NCI-H2171 treated with DMSO at 0.1 percent for 48 hours (cell line): Measurements from ENCODE around the gene METTL23.

Source experiments
- DNase-seq: peaks from one replicate; lab custom pipeline; 2025; lab: John Stamatoyannopoulos, UW

Gene METTL23

GRCh38 chr17:76772842-76773525 lies 46.3 kb downstream of the METTL23 start:
- DNase-seq, result no peak

DNA sequence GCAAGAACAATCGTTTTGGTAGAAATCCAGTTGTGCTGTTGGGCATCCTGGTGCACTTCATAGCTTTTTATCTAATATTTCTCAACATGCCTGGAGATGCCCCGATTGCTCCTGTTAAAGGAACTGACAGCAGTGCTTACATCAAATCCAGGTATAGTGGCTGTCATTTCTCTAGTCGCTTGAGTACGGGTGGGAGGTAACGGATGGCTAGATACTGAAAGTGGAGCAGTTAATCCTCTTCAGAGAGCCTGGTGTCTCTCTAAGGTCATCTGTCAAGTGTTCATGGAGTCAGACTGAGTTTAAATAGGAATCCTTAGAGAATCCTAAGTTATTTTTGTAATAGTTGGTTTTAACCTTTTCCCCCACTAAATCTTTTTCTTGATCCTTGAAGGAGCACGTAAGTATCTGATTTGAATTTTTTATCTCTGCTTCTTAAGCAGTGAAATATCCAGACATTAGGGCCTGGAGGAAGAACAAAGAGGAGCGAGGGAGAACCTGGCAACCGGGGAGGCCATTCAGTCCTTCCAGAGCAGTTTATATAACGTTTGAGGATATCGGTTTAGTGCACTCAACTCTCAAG lies 48.5 kb downstream of the METTL23 start:
- DNase-seq, result no peak

DNA sequence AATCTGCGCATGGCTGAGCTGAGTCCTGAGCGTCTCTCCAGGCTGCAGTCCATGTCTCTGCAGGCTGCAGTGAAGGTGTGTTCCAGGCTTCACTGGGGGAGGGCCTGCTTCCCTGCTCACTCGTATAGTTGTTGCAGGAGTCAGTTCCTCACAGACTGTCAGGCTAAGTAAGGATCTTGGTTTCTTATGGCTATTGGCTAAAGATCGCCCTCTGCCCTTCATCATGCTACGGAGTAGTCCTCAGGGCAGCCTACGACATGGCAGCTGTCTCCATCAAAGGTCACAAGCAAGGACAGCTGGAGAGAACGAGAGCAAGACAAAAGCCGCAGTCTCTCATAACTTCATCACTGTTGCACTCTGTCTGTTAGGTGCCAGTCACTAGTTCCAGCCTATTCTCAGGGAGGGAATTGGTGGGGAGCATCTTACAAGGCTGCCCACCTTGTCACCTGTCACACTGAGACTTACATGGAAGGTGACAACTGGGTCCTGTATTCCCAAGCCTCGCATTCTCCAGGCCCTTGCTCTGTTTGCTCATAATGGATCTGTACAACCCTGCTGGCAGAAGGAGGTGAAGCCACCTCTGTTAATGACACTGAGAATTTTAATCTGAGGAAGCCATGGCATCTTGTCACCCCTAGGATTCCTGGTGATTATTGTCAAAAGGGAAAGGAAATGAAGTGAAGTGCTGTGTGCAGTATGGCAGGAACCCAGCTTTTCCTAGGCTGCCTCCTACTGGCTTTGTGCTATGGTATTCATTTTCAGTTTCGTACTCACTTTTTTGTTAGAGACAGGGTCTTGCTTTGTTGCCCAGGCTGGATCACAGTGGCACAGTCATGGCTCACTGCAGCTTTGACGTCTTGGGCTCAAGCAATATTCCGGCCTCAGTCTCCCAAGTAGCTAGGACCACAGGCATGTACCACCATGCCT lies 54.7 kb downstream of the METTL23 start:
- DNase-seq, result no peak

DNA sequence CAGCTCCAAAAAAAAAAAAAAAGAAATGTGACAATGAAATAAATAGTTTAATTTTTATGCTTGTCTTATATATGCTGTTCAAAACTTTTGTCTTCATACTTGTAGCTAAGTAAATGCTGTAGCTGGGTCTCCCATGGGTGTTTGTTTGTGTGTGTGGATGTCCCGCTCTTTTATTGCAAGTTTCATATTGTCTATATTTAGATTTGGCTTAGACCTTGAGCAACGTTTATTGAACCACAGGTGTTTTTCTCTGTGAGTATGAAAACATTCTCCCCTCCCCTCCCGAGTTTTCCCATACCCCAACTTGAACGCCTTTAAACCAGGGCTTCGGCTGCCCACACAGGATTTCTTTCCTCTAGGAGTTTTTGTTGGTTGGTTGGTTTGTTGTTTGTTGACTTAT lies 56.5 kb downstream of the METTL23 start:
- no peak for DNase-seq
